ENCODE data around the gene LTBP2. TPM values are rescaled to one million over a fixed set of nuclear protein-coding genes. Genes with fewer than 3 reads are reported as not detected.

The LTBP2 gene
- total and polyA plus RNA-seq, 7 donors, result 2.4 to 51.4 (median 11.8) TPM

DNA sequence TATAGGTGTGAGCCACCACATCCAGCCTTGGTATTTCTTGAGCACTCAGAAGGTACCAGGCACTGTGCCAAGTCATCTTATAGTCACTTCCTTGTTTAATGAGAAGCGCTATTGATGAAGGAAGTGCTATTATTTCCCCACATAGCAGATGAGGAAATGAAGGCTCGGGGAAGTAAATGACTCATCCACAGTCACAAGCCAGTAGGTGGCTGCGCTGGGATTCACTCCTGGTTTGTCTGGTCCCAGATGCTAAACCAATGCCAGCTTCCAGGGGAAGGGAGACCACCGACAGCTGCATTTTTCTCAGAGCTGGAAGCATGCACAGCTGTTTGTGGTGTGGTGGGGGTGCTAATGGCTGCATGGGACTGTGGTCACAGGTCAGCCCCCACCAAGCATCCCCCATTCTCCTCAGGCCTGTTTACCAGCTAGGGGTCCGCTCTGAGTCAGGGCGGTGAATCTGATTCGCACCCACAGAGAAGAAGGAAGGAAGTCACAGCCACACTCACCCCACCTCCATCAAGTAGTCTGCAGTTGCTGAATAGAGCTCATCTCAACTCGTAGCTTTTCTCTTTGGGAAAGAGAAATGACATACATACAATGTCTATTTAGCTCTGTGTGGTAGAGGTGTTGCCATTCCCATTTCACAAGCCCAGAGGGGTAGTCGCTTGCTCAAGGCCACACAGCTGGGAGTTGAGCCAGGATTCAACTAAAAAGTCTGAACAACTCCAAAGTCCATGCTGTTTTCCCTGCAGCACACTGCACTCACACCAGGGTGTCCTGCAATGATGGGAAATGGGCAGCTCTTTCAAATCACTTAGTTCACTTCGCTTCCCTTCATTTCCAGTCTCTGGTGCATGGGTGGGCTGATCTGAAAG is 6.3 kb upstream of the LTBP2 start:
- no peak overlapping the region for H3K4me3 ChIP-seq
- peak in 1 of 4 donors; percentile 21 for ATAC-seq

DNA sequence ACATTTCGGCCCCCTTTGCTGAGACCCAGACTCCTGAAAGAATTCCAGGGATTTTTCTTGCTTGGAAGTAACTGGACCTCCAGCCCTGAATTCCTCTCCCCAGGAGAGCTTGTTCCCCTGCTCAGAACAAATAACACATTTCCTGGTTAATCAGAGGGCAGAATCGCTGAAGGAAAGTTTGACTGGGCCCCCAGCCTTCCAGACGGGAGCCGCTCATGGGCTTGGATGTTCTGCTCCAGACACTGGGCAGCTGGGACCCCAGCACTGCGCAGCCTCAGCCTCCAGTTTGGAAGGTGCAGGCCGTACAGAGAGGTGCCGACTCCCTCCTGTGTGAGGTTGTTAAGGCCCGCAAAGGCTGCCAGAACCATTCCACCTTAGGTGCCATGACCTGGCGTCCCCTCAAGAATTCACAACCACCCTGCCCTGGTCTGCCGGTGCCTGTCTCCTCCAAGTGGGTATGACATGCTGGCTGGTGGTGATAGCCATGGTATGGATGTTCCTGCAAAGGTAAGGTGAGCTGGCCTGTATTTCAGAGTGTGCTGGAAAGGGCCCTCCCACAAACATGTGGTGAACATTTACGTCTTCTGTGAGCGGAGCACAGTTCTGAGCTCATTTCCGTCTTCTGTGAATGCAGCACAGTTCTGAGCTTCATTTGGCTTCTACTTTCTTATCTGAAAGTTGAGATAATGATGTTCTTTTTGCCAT is 5.1 kb upstream of the LTBP2 start:
- ATAC-seq (no peak), DNase-seq (peak in 1 of 2 donors; percentile 37)
- TF ChIP-seq, protein P1, sequence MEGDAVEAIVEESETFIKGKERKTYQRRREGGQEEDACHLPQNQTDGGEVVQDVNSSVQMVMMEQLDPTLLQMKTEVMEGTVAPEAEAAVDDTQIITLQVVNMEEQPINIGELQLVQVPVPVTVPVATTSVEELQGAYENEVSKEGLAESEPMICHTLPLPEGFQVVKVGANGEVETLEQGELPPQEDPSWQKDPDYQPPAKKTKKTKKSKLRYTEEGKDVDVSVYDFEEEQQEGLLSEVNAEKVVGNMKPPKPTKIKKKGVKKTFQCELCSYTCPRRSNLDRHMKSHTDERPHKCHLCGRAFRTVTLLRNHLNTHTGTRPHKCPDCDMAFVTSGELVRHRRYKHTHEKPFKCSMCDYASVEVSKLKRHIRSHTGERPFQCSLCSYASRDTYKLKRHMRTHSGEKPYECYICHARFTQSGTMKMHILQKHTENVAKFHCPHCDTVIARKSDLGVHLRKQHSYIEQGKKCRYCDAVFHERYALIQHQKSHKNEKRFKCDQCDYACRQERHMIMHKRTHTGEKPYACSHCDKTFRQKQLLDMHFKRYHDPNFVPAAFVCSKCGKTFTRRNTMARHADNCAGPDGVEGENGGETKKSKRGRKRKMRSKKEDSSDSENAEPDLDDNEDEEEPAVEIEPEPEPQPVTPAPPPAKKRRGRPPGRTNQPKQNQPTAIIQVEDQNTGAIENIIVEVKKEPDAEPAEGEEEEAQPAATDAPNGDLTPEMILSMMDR (IDR thresholded peaks at IDR 0.05), result no peak
- Histone ChIP-seq H3K27me3 (ENCODE audit: insufficient read depth in 3 of 3, low read length in 2 of 3) (peaks cover 0 to 3% (median 0%) of the 10 kb centered on the region in 3 donors), H3K4me3 (no peak overlapping the region), H3K27ac (peak overlapping the region; percentile 23), H3K36me3 (ENCODE audit: insufficient read depth in 1 of 2, low read depth in 1 of 2) (no peaks in the 10 kb centered on the region), H3K4me1 (no peaks in the 10 kb centered on the region), H3K9me3 (no peaks in the 10 kb centered on the region)
- intact Hi-C loops (cut with DNase I), result no loop called here
- 86 to 88% (median 86%) methylated on average over 13 of the region's 13 CpGs for WGBS, 3 donors

More for the DNA sequence above, 6.3 kb upstream of the LTBP2 start:
- Histone ChIP-seq H3K36me3 (ENCODE audit: insufficient read depth in 1 of 2, low read depth in 1 of 2) (no peaks in the 10 kb centered on the region), H3K4me1 (no peaks in the 10 kb centered on the region), H3K9me3 (no peaks in the 10 kb centered on the region), H3K27ac (peak overlapping the region; percentile 64), H3K27me3 (ENCODE audit: insufficient read depth in 3 of 3, low read length in 2 of 3) (peaks cover 0 to 2% (median 0%) of the 10 kb centered on the region in 3 donors)
- peak in 1 of 2 donors; percentile 53 for DNase-seq
- WGBS, 3 donors, result 63 to 70% (median 67%) methylated on average over 10 of the region's 10 CpGs
- TF ChIP-seq, protein P1 (IDR thresholded peaks at IDR 0.05), result no peak
- intact Hi-C loops (cut with DNase I), result no loop called here

DNA sequence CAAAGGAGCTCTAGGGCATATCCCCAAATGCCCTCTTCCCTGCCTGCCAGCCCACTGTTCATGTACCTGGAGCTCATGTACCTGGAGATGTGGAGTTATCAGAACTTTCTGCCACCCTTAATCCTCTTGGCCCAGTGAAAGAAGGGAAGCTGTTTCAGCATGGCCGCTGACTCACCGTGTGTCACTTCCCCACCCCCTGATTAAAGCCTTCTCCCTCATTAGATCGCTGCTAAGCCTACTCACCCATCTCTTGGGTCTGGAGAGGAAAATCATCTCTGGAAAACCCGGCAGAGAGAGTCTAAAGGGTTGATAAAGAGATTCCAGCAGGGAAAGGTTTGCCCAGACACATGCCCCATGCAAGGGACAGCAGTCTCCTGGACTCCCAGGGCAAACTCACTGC is 4.5 kb upstream of the LTBP2 start:
- Histone ChIP-seq H3K9me3 (no peaks in the 10 kb centered on the region), H3K27ac (peak overlapping the region; percentile 23), H3K36me3 (ENCODE audit: insufficient read depth in 1 of 2, low read depth in 1 of 2) (no peaks in the 10 kb centered on the region), H3K4me1 (peaks cover 4% of the 10 kb centered on the region), H3K4me3 (no peak overlapping the region), H3K27me3 (ENCODE audit: insufficient read depth in 3 of 3, low read length in 2 of 3) (peaks cover 0 to 10% (median under 1%) of the 10 kb centered on the region in 3 donors)
- DNase-seq (peak in 1 of 2 donors; percentile 44), ATAC-seq (no peak)
- WGBS, 3 donors, result 52 to 69% (median 59%) methylated on average over 4 of the region's 4 CpGs
- intact Hi-C loops (cut with DNase I), result no loop called here
- TF ChIP-seq, protein P1 (IDR thresholded peaks at IDR 0.05), result no peak

DNA sequence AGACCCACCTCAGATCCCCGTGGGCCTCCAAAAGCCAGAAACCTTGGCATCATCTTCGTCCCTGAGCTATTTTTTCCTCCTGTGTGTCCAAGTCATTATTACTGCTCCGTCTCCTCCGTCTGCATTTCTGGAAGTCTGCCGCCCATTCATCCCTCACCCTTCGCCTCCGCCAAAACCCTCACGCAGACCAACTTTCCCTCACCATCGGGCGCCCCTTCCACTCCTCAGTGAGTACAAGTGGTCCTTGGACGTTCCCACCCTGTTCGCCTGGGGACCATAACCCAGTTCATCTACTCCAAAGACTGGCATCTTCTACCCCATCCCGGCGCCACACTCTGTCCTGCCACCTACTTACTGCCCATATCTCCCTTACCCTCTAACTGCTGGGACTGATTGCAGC is 3.7 kb upstream of the LTBP2 start:
- Histone ChIP-seq H3K4me3 (no peak overlapping the region), H3K27me3 (ENCODE audit: insufficient read depth in 3 of 3, low read length in 2 of 3) (peaks cover 0 to 13% (median 7%) of the 10 kb centered on the region in 3 donors), H3K4me1 (peaks cover 10% of the 10 kb centered on the region), H3K36me3 (ENCODE audit: insufficient read depth in 1 of 2, low read depth in 1 of 2) (no peaks in the 10 kb centered on the region), H3K27ac (no peak overlapping the region), H3K9me3 (no peaks in the 10 kb centered on the region)
- ATAC-seq, result no peak
- TF ChIP-seq, protein P1 (IDR thresholded peaks at IDR 0.05), result no peak
- 87 to 90% (median 87%) methylated on average over 14 of the region's 14 CpGs for WGBS, 3 donors
- DNase-seq, result peak in 1 of 2 donors; percentile 14
- intact Hi-C loops (cut with DNase I), result no loop called here
